ENCODE results near the gene EYA3. TPM values are rescaled to one million over a fixed set of nuclear protein-coding genes. Genes with fewer than 3 reads are reported as not detected.

The EYA3 gene
- total RNA-seq, 1 experiment from 2014 or later = 17.1 TPM

DNA sequence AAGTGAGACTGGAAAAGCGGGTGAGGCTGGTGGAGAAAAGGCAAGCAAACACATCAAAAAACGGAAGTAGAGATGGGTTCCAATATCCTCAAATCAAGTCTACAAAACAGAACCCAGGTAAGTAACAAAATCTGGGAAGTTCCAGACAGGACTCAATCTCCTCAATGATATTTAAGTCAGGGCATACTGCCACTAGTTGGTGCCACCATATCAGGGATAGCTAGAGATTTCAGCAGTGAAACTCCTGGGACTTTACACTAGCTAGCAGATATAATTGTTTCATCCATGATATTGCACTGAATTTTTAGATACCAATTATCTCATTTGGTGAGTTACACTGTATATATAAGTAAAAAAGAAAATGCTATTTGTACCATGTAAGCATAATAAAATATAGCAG is 52.0 kb downstream of the EYA3 start:
- CTCF ChIA-PET = interaction anchor here (0.6 to 1.3 kb wide), 3 partner anchors 31 to 170 kb away, joined by 3 to 4 read pairs (median 3); no protein-coding TSS in a partner anchor
- peaks cover 6% of the 10 kb centered on the region; the same call in 1 of the 2 replicates for H3K36me3 ChIP-seq (ENCODE audit: low read depth, low read length)
- ATAC-seq (peak; percentile 63; the same call in 1 of the 2 replicates), DNase-seq (peak; percentile 29)
- H4K20me1 ChIP-seq (ENCODE audit: low read length) = no peaks in the 10 kb centered on the region
- no peak overlapping the region for H3K27ac ChIP-seq (ENCODE audit: low read length)
- H3K27me3 ChIP-seq (ENCODE audit: low read length) = no peaks in the 10 kb centered on the region
- intact Hi-C loops (cut with micrococcal nuclease) = loop anchor here (1.0 to 5.0 kb wide), 2 partner anchors 51 to 173 kb away; partner anchors contain the start of gene EYA3
- H3K4me2 ChIP-seq (ENCODE audit: low read length) = no peak overlapping the region
- no peaks in the 10 kb centered on the region for H3F3A ChIP-seq (ENCODE audit: low read length, unreplicated experiment)
- no peak overlapping the region for H3K4me3 ChIP-seq (ENCODE audit: low read length)
- H3K9ac ChIP-seq (ENCODE audit: low read length) = no peak overlapping the region
- no peak overlapping the region for H2AFZ ChIP-seq (ENCODE audit: low read length)
- no peaks in the 10 kb centered on the region for H3K79me2 ChIP-seq (ENCODE audit: low read length)
- POLR2A ChIA-PET (ENCODE audit: unreplicated experiment) = no interaction called here
- TF ChIP-seq, protein P1, sequence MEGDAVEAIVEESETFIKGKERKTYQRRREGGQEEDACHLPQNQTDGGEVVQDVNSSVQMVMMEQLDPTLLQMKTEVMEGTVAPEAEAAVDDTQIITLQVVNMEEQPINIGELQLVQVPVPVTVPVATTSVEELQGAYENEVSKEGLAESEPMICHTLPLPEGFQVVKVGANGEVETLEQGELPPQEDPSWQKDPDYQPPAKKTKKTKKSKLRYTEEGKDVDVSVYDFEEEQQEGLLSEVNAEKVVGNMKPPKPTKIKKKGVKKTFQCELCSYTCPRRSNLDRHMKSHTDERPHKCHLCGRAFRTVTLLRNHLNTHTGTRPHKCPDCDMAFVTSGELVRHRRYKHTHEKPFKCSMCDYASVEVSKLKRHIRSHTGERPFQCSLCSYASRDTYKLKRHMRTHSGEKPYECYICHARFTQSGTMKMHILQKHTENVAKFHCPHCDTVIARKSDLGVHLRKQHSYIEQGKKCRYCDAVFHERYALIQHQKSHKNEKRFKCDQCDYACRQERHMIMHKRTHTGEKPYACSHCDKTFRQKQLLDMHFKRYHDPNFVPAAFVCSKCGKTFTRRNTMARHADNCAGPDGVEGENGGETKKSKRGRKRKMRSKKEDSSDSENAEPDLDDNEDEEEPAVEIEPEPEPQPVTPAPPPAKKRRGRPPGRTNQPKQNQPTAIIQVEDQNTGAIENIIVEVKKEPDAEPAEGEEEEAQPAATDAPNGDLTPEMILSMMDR (conservative IDR thresholded peaks at IDR 0.05; ENCODE audit: low read depth, low read length) = peak; percentile 48
- TF ChIP-seq EZH2 (IDR thresholded peaks at IDR 0.05; ENCODE audit: low read length, unreplicated experiment) = no peak
- H3K4me1 ChIP-seq (ENCODE audit: insufficient read depth, low read length) = peaks cover under 1% of the 10 kb centered on the region; the same call in 1 of the 2 replicates
- H3K9me3 ChIP-seq (ENCODE audit: low read length) = no peaks in the 10 kb centered on the region
- BruUV-seq (replicated peaks) = no TSS peak
- H3K9me2 ChIP-seq (replicated peaks; ENCODE audit: low read length) = no peaks in the 10 kb centered on the region

DNA sequence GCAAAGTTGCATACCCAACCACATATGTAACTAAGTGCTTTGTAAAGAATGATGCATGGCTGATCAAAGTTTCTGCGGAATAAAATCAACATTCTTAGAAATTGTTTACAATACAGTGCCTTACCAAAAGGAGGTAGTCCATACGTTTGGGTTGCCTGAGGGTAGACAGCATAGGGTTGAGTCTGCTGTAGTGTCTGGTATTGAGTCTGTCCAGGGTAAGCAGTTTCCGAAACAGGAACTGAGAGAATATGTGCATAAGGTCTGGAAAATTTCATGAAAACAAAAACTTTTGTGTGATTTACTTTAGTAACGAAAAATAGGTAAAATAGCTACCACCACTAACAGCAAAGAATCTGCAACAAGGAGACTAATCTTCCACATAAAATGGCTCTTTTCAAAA is 53.0 kb downstream of the EYA3 start:
- intact Hi-C loops (cut with micrococcal nuclease) = loop anchor here (5.0 kb wide), 1 partner anchor 52 kb away; the partner anchor contains the start of gene EYA3
- ChIA-PET CTCF (no interaction called here), POLR2A (ENCODE audit: unreplicated experiment) (no interaction called here)
- Histone ChIP-seq H3K9ac (ENCODE audit: low read length) (no peak overlapping the region), H3K27me3 (ENCODE audit: low read length) (no peaks in the 10 kb centered on the region), H3K4me1 (ENCODE audit: insufficient read depth, low read length) (peaks cover 3% of the 10 kb centered on the region; the same call in 1 of the 2 replicates), H3F3A (ENCODE audit: low read length, unreplicated experiment) (no peaks in the 10 kb centered on the region), H3K4me3 (ENCODE audit: low read length) (no peak overlapping the region), H4K20me1 (ENCODE audit: low read length) (no peaks in the 10 kb centered on the region), H3K9me3 (ENCODE audit: low read length) (no peaks in the 10 kb centered on the region), H3K79me2 (ENCODE audit: low read length) (no peaks in the 10 kb centered on the region), H2AFZ (ENCODE audit: low read length) (no peak overlapping the region), H3K9me2 (replicated peaks; ENCODE audit: low read length) (no peaks in the 10 kb centered on the region), H3K4me2 (ENCODE audit: low read length) (no peak overlapping the region), H3K27ac (ENCODE audit: low read length) (no peak overlapping the region), H3K36me3 (ENCODE audit: low read depth, low read length) (peaks cover 6% of the 10 kb centered on the region; the same call in 1 of the 2 replicates)
- no TSS peak for BruUV-seq (replicated peaks)
- DNase-seq (no peak), ATAC-seq (no peak)
- TF ChIP-seq, protein P1 (conservative IDR thresholded peaks at IDR 0.05; ENCODE audit: low read depth, low read length) = no peak
- TF ChIP-seq EZH2 (IDR thresholded peaks at IDR 0.05; ENCODE audit: low read length, unreplicated experiment) = no peak
- TF ChIP-seq EZH2phosphoT487 (IDR thresholded peaks at IDR 0.05; ENCODE audit: borderline replicate concordance, low read length) = no peak

DNA sequence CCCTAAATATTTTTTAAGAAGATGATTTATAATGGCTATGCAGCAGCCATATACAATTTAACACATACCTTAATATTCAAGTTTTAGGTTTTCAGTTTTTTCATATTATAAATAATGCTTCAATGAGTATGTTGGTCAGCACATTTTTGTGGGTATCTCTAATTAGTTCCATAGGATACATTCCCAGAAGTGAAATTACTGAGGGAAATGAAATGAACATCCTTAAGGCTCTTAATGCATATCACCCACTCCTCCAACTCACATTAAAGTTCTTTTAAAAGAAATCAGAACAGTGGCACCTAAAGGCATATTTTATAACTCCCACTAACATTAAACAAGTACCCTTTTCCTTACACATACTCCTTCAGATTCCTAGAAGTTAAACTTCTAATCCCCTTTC is 56.1 kb downstream of the EYA3 start:
- Histone ChIP-seq H3K79me2 (ENCODE audit: low read length) (no peaks in the 10 kb centered on the region), H3K9ac (ENCODE audit: low read length) (no peak overlapping the region), H3K4me1 (ENCODE audit: insufficient read depth, low read length) (peaks cover 3% of the 10 kb centered on the region; the same call in 1 of the 2 replicates), H3F3A (ENCODE audit: low read length, unreplicated experiment) (no peaks in the 10 kb centered on the region), H3K9me2 (replicated peaks; ENCODE audit: low read length) (no peaks in the 10 kb centered on the region), H3K4me2 (ENCODE audit: low read length) (no peak overlapping the region), H3K4me3 (ENCODE audit: low read length) (no peak overlapping the region), H3K27ac (ENCODE audit: low read length) (no peak overlapping the region), H3K36me3 (ENCODE audit: low read depth, low read length) (peaks cover 4% of the 10 kb centered on the region; the same call in 1 of the 2 replicates), H3K27me3 (ENCODE audit: low read length) (no peaks in the 10 kb centered on the region), H2AFZ (ENCODE audit: low read length) (no peak overlapping the region), H4K20me1 (ENCODE audit: low read length) (no peaks in the 10 kb centered on the region), H3K9me3 (ENCODE audit: low read length) (no peaks in the 10 kb centered on the region)
- CTCF ChIA-PET = no interaction called here
- ATAC-seq = no peak
- POLR2A ChIA-PET (ENCODE audit: unreplicated experiment) = interaction anchor here (0.6 kb wide), 1 partner anchor 882 kb away, joined by 4 read pairs; no protein-coding TSS in a partner anchor
- BruUV-seq (replicated peaks) = no TSS peak
- DNase-seq = no peak
- TF ChIP-seq, protein P1 (conservative IDR thresholded peaks at IDR 0.05; ENCODE audit: low read depth, low read length) = no peak
- no peak for TF ChIP-seq EZH2phosphoT487 (IDR thresholded peaks at IDR 0.05; ENCODE audit: borderline replicate concordance, low read length)
- intact Hi-C loops (cut with micrococcal nuclease) = no loop called here

Data from PC-3 (cell line).